HepG2 (cell line): ENCODE measurements around the gene PIP5KL1. TPM values are rescaled to one million over a fixed set of nuclear protein-coding genes. Genes with fewer than 3 reads are reported as not detected.
A peak's percentile ranks its signal among the peaks of the same experiment; 100 is the strongest.

Experiments
- E2F1 ChIP-seq: sonication (generic); formaldehyde crosslinking; IDR thresholded peaks from 2 replicates; pipeline ENCODE4 v1.5.0; 2020; ENCODE audit warnings: missing genetic modification reagents
- ELF3 ChIP-seq: IDR thresholded peaks from 2 replicates; pipeline ENCODE4 v1.6.1; 2016; ENCODE audit warnings: missing genetic modification reagents, missing compliant biosample characterization
- FOSL2 ChIP-seq: sonication (generic); formaldehyde crosslinking; IDR thresholded peaks from 2 replicates; pipeline ENCODE4 v1.4.0; 2020; ENCODE audit warnings: missing genetic modification reagents
- JDP2 ChIP-seq: sonication (generic); formaldehyde crosslinking; IDR thresholded peaks from 2 replicates; pipeline ENCODE4 v1.8.1; 2022; ENCODE audit warnings: missing genetic modification reagents, borderline replicate concordance
- RXRB ChIP-seq: IDR thresholded peaks from 2 replicates; pipeline ENCODE4 v1.6.1; 2016; ENCODE audit warnings: borderline replicate concordance, missing genetic modification reagents, missing compliant biosample characterization
- YEATS4 ChIP-seq: sonication (generic); formaldehyde crosslinking; IDR thresholded peaks from 2 replicates; pipeline ENCODE4 v1.4.0; 2020; ENCODE audit warnings: missing genetic modification reagents, borderline replicate concordance
- ZFX ChIP-seq: sonication (generic); formaldehyde crosslinking; IDR thresholded peaks from 2 replicates; pipeline ENCODE4 v1.4.0; 2020; ENCODE audit warnings: mild to moderate bottlenecking, low read depth, missing genetic modification reagents, moderate library complexity
- ZNF275 ChIP-seq: sonication (generic); formaldehyde crosslinking; IDR thresholded peaks from 2 replicates; pipeline ENCODE4 v1.8.0; 2022; ENCODE audit warnings: missing genetic modification reagents, mild to moderate bottlenecking, inconsistent platforms, borderline replicate concordance
- ZNF280D ChIP-seq: sonication (generic); formaldehyde crosslinking; IDR thresholded peaks from 2 replicates; pipeline ENCODE4 v1.5.1; 2020; ENCODE audit warnings: mild to moderate bottlenecking, missing genetic modification reagents
- ZNF800 ChIP-seq: sonication (generic); formaldehyde crosslinking; IDR thresholded peaks from 2 replicates; pipeline ENCODE4 v1.4.0; 2020; ENCODE audit warnings: missing genetic modification reagents
- polyA plus RNA-seq, 8 experiments: library from polyadenylated mRNA; depleted of rRNA in 3 of 8; stranded (reverse) in 7 of 8; unstranded in 1 of 8; fragments of >200 nt; fragmentation: Illumina TruSeq in 4 of 8; extraction: Trizol in 4 of 8; gene quantifications; 2 replicates each; pipeline versions ENCODE4 v1.2.1 to v1.2.3, GENCODE V29; 2011 to 2016; ENCODE audit warnings: low read depth in 4 of 8, missing spikeins in 1 of 8, mixed read lengths in 1 of 8; ENCODE audit not compliant: insufficient read depth in 1 of 8
- total RNA-seq, 5 experiments: library from RNA; depleted of rRNA; stranded (reverse); fragments of >200 nt; fragmentation: Illumina TruSeq; extraction: Trizol; gene quantifications; 2 replicates each; pipeline ENCODE4 v1.2.3, GENCODE V29; 2016; ENCODE audit warnings: low read depth in 1 of 5

The PIP5KL1 gene
- total and polyA plus RNA-seq, 2 of the 13 experiments (the other 11 are each of a cell fraction or from before 2014, with no cell fraction given) = 0.20 to 0.49 TPM

- TF ChIP-seq ZFX (CRISPR knock-in tag) = peak; percentile 63; the same call in 1 of the 2 replicates
- no peak for TF ChIP-seq ZNF800 (CRISPR knock-in tag)
- no peak for TF ChIP-seq YEATS4 (CRISPR knock-in tag)
- peak; percentile 64 for TF ChIP-seq ELF3 (CRISPR knock-in tag)
- TF ChIP-seq ZNF275 = no peak
- TF ChIP-seq FOSL2 (CRISPR knock-in tag) = no peak
- no peak for TF ChIP-seq E2F1 (CRISPR knock-in tag)
- no peak for TF ChIP-seq ZNF280D (CRISPR knock-in tag)
- no peak for TF ChIP-seq JDP2 (CRISPR knock-in tag)
- no peak for TF ChIP-seq RXRB (CRISPR knock-in tag)
- TF ChIP-seq, all 625 proteins: peak for 17
Measured at GRCh38 chr9:127904561-127905003, 26.0 kb downstream of the PIP5KL1 start (continued).
